Karpas-422 (cell line): Measurements from ENCODE around the gene GRM4. TPM values are rescaled to one million over a fixed set of nuclear protein-coding genes. Genes with fewer than 3 reads are reported as not detected.
A peak's percentile ranks its signal among the peaks of the same experiment; 100 is the strongest.

Experiments
- DNase-seq: peaks from one replicate; pipeline ENCODE4 v3.0.0-alpha.2; 2015
- H2AFZ ChIP-seq: fragments of 200-600 bp; sonication (generic); 2 replicates; pipeline ENCODE4 v1.6.1; 2014; ENCODE audit warnings: antibody characterized with exemption, low read length, mixed read lengths
- H3K27ac ChIP-seq: fragments of 200-600 bp; sonication (generic); 2 replicates; pipeline ENCODE4 v1.5.1; 2014; ENCODE audit warnings: mild to moderate bottlenecking, low read length, moderate library complexity
- H3K27me3 ChIP-seq: fragments of 200-600 bp; sonication (generic); 2 replicates; pipeline ENCODE4 v1.6.1; 2014; ENCODE audit warnings: low read length, mixed read lengths
- H3K36me3 ChIP-seq: fragments of 200-600 bp; sonication (generic); 2 replicates; pipeline ENCODE4 v1.6.1; 2014; ENCODE audit warnings: low read length, mixed read lengths; ENCODE audit not compliant: insufficient read depth
- H3K4me1 ChIP-seq: fragments of 200-600 bp; sonication (generic); 2 replicates; pipeline ENCODE4 v1.6.1; 2014; ENCODE audit warnings: mild to moderate bottlenecking, low read length, mixed read lengths
- H3K4me2 ChIP-seq: fragments of 200-600 bp; sonication (generic); 2 replicates; pipeline ENCODE4 v1.6.1; 2014; ENCODE audit warnings: low read length, low read depth, mild to moderate bottlenecking; ENCODE audit not compliant: poor library complexity, severe bottlenecking
- H3K4me3 ChIP-seq: fragments of 200-600 bp; sonication (generic); 2 replicates; pipeline ENCODE4 v1.5.1; 2014; ENCODE audit warnings: mild to moderate bottlenecking, antibody characterized with exemption, low read length, mixed read lengths
- H3K79me2 ChIP-seq: fragments of 200-600 bp; sonication (generic); 2 replicates; pipeline ENCODE4 v1.6.1; 2014; ENCODE audit warnings: mild to moderate bottlenecking, low read length, mixed read lengths
- H3K9ac ChIP-seq: fragments of 200-600 bp; sonication (generic); 2 replicates; pipeline ENCODE4 v1.6.0; 2014; ENCODE audit warnings: low read length
- H3K9me2 ChIP-seq: fragments of 200-600 bp; sonication (generic), shearing (Covaris generic); replicated peaks from 2 replicates; pipeline ENCODE4 v1.6.0; 2014; ENCODE audit warnings: mild to moderate bottlenecking, low read length, moderate library complexity; ENCODE audit not compliant: insufficient read depth
- H3K9me3 ChIP-seq: fragments of 300-700, 200-600 bp; sonication (generic); 2 replicates; pipeline ENCODE4 v1.6.1; 2014; ENCODE audit warnings: low read length, mixed read lengths
- H4K20me1 ChIP-seq: fragments of 200-600 bp; sonication (generic); 2 replicates; pipeline ENCODE4 v1.6.1; 2014; ENCODE audit warnings: mild to moderate bottlenecking, antibody characterized with exemption, low read length, low read depth; ENCODE audit not compliant: insufficient read depth
- total RNA-seq: library from RNA; depleted of rRNA; stranded (reverse); fragments of >200 nt; shearing (Covaris generic); gene quantifications from 2 replicates; pipeline ENCODE4 v1.2.3, GENCODE V29; 2014; ENCODE audit warnings: low replicate concordance

Gene GRM4
- total RNA-seq, 1 experiment from 2014 or later = not detected

DNA sequence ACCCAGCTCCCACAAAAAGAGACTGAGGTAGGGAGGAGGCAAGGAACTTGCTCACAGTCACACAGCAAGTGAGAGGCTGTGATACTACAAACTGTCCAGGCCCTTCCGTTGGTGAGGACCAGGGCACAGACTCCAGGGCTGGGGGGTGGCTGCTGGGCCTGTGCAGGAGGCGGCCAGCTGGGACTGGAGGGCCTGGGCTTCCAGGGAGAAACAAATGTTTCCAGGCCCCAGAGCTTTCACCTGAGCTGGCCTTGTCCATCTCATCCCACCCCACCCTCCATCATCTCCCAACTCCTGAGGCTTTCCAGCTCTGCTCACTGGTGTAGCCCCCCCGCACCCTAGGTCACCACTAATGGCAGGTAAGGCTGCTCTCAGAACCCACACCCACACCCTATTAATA, 86.0 kb downstream of the GRM4 start:
- H2AFZ ChIP-seq = no peak overlapping the region
- H3K4me2 ChIP-seq = no peak overlapping the region
- H3K36me3 ChIP-seq = no peaks in the 10 kb centered on the region
- no peak overlapping the region for H3K4me3 ChIP-seq
- H3K27ac ChIP-seq = no peak overlapping the region
- no peaks in the 10 kb centered on the region for H3K4me1 ChIP-seq
- H4K20me1 ChIP-seq = no peaks in the 10 kb centered on the region
- no peaks in the 10 kb centered on the region for H3K9me3 ChIP-seq
- no peaks in the 10 kb centered on the region for H3K27me3 ChIP-seq
- no peak for DNase-seq
- H3K9me2 ChIP-seq = no peaks in the 10 kb centered on the region
- no peak overlapping the region for H3K9ac ChIP-seq
- H3K79me2 ChIP-seq = no peaks in the 10 kb centered on the region

GRCh38 chr6:34059136-34059731, 86.7 kb downstream of the GRM4 start:
- Histone ChIP-seq H3K27me3 (no peaks in the 10 kb centered on the region), H3K4me2 (no peak overlapping the region), H3K4me1 (no peaks in the 10 kb centered on the region), H2AFZ (no peak overlapping the region), H4K20me1 (no peaks in the 10 kb centered on the region), H3K9ac (no peak overlapping the region), H3K36me3 (no peaks in the 10 kb centered on the region), H3K9me2 (no peaks in the 10 kb centered on the region), H3K27ac (no peak overlapping the region), H3K9me3 (no peaks in the 10 kb centered on the region), H3K4me3 (no peak overlapping the region), H3K79me2 (no peaks in the 10 kb centered on the region)
- no peak for DNase-seq

DNA sequence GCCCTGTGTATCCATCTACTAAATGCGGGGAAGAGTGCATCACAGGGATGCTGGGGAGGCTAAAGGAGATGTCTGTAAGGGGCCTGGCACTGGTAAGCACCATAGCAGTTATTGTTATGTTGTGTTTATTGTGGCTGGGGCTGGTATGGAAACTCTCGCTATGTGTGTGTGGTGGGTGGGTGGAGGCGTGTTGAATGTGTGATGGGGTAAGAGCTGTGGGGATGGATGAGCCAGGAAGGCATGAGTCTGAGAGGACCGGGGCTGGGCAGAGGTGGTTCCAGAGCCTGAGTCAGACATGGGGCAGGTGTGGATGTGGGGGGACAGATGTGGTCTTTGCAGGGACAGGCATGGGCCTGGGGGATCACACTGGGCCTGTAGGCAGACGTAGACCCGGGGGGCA, 88.1 kb downstream of the GRM4 start:
- Histone ChIP-seq H3K4me2 (no peak overlapping the region), H3K36me3 (no peaks in the 10 kb centered on the region), H3K27me3 (no peaks in the 10 kb centered on the region), H3K4me3 (no peak overlapping the region), H3K9me3 (no peaks in the 10 kb centered on the region), H3K4me1 (no peaks in the 10 kb centered on the region), H3K79me2 (no peaks in the 10 kb centered on the region), H4K20me1 (no peaks in the 10 kb centered on the region), H3K9ac (no peak overlapping the region), H3K27ac (no peak overlapping the region), H3K9me2 (no peaks in the 10 kb centered on the region), H2AFZ (no peak overlapping the region)
- no peak for DNase-seq

- no peak for DNase-seq
- Histone ChIP-seq H3K4me1 (no peaks in the 10 kb centered on the region), H2AFZ (no peak overlapping the region), H3K4me3 (no peak overlapping the region), H3K9me3 (no peaks in the 10 kb centered on the region), H3K27ac (no peak overlapping the region), H3K36me3 (no peaks in the 10 kb centered on the region), H3K9ac (no peak overlapping the region), H4K20me1 (no peaks in the 10 kb centered on the region), H3K4me2 (no peak overlapping the region), H3K9me2 (no peaks in the 10 kb centered on the region), H3K79me2 (no peaks in the 10 kb centered on the region), H3K27me3 (no peaks in the 10 kb centered on the region)
Measured at GRCh38 chr6:34057191-34057590, 88.7 kb downstream of the GRM4 start.

DNA sequence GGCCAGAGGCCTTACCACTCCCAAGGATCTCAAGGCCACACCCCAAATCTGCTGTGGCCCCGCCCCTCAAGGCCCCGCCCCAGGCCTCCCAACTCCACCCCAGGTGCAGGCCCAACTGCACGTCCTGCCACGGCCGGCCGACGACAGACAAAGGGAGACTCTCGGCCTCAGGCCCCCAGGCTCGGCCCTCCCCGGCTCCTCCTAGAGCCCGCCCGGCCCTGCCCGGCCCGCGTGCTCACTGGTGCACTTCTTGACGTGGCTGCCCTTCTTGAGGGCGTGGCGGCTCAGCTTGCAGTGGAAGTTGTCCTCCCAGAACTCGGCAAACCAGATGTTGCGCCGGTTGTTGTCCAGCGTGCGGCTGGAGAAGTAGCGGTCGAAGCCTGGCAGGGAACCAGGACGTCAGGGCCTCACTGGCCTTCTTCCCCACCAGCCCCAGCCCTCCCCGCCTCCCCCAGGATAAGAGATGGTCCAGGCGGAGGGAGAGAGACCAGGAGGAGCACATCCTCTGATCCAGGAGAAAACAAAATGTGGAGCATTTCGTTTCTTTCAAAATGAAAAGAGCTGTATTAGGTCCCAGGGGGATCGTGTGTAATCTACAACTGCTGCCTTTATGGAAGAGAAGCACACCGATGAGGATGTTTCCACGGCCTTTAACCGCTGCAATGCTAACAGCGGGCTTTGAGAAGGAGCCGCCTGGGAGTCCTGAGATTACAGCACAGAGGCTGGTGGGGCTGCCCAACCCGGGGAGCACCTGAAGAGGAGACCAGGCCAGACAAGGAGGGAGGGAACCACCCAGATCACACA, 89.4 kb downstream of the GRM4 start:
- Histone ChIP-seq H3K36me3 (no peaks in the 10 kb centered on the region), H3K79me2 (no peaks in the 10 kb centered on the region), H2AFZ (no peak overlapping the region), H3K27me3 (no peaks in the 10 kb centered on the region), H3K9ac (no peak overlapping the region), H3K4me1 (no peaks in the 10 kb centered on the region), H3K9me2 (no peaks in the 10 kb centered on the region), H3K9me3 (no peaks in the 10 kb centered on the region), H3K4me3 (no peak overlapping the region), H3K27ac (no peak overlapping the region), H4K20me1 (no peaks in the 10 kb centered on the region), H3K4me2 (no peak overlapping the region)
- peak; percentile 76 for DNase-seq

GRCh38 chr6:34055223-34055933, 90.5 kb downstream of the GRM4 start:
- H3K4me2 ChIP-seq = no peak overlapping the region

DNA sequence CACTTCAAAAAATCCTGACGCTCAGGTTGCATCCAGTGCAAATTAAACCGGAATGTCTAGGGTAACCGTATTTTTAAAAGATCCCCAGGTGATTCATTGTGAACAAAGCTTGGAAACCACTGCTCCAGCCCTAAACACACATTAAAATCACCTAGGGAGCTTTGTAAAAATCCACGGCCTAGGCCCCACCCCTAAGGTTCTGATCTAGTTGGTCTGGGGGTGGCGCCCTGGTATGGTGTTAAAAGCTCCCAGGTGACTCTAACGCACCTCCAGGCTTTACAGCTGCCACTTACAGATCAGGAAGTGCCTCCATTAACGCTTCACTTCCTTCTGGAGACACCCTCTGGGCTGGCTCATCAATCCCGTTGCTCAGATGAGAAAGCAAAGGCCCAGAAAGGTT, 92.2 kb downstream of the GRM4 start:
- H3K4me1 ChIP-seq = no peaks in the 10 kb centered on the region
- H4K20me1 ChIP-seq = no peaks in the 10 kb centered on the region
- H3K79me2 ChIP-seq = no peaks in the 10 kb centered on the region
- no peak overlapping the region for H3K27ac ChIP-seq
- no peak overlapping the region for H3K9ac ChIP-seq
- H2AFZ ChIP-seq = no peak overlapping the region
- no peaks in the 10 kb centered on the region for H3K36me3 ChIP-seq
- DNase-seq = no peak
- H3K4me2 ChIP-seq = no peak overlapping the region
- no peaks in the 10 kb centered on the region for H3K9me3 ChIP-seq
- H3K4me3 ChIP-seq = no peak overlapping the region
- no peaks in the 10 kb centered on the region for H3K9me2 ChIP-seq
- H3K27me3 ChIP-seq = no peaks in the 10 kb centered on the region

More at GRCh38 chr6:34055223-34055933, 90.5 kb downstream of the GRM4 start:
- Histone ChIP-seq H4K20me1 (no peaks in the 10 kb centered on the region), H3K27me3 (no peaks in the 10 kb centered on the region), H3K9me3 (no peaks in the 10 kb centered on the region), H2AFZ (no peak overlapping the region), H3K9me2 (no peaks in the 10 kb centered on the region), H3K79me2 (no peaks in the 10 kb centered on the region), H3K4me3 (no peak overlapping the region), H3K4me1 (no peaks in the 10 kb centered on the region), H3K27ac (no peak overlapping the region), H3K9ac (no peak overlapping the region), H3K36me3 (no peaks in the 10 kb centered on the region)
- DNase-seq = peak; percentile 88

GRCh38 chr6:34052918-34053608, 92.8 kb downstream of the GRM4 start:
- DNase-seq = no peak
- no peaks in the 10 kb centered on the region for H4K20me1 ChIP-seq
- H3K9ac ChIP-seq = no peak overlapping the region
- H3K9me3 ChIP-seq = no peaks in the 10 kb centered on the region
- H3K4me2 ChIP-seq = no peak overlapping the region
- H3K9me2 ChIP-seq = no peaks in the 10 kb centered on the region
- no peaks in the 10 kb centered on the region for H3K27me3 ChIP-seq
- H3K27ac ChIP-seq = no peak overlapping the region
- no peaks in the 10 kb centered on the region for H3K79me2 ChIP-seq
- no peak overlapping the region for H3K4me3 ChIP-seq
- H2AFZ ChIP-seq = no peak overlapping the region
- no peaks in the 10 kb centered on the region for H3K36me3 ChIP-seq
- H3K4me1 ChIP-seq = no peaks in the 10 kb centered on the region
